SK-N-MC (cell line): Measurements from ENCODE around the gene TMEM200C.

Source experiments
- DNase-seq: peaks from one replicate; pipeline ENCODE4 v3.0.0-alpha.2; 2011; ENCODE audit warnings: low read depth, low spot score
- H3K27ac ChIP-seq: fragments of 200-600 bp; sonication (generic); 2 replicates; pipeline ENCODE4 v1.5.1; 2016; ENCODE audit warnings: mixed run types
- H3K36me3 ChIP-seq: fragments of 200-600 bp; sonication (generic); 2 replicates; pipeline ENCODE4 v1.6.1; 2017; ENCODE audit warnings: antibody characterized with exemption, low read length, mixed read lengths; ENCODE audit not compliant: insufficient read depth
- H3K4me3 ChIP-seq: fragments of 200-600 bp; sonication (generic); 2 replicates; pipeline ENCODE4 v1.5.1; 2016
- H3K9ac ChIP-seq: fragments of 200-600 bp; sonication (generic); 2 replicates; pipeline ENCODE4 v1.8.0; 2017; ENCODE audit warnings: mixed run types, mixed read lengths; ENCODE audit not compliant: insufficient read length
- H3K9me3 ChIP-seq: fragments of 200-600 bp; sonication (generic); 2 replicates; pipeline ENCODE4 v1.6.1; 2017; ENCODE audit warnings: low read depth, mild to moderate bottlenecking, antibody characterized with exemption, low read length, moderate library complexity, mixed read lengths
- EZH2 ChIP-seq: fragments of 200-600 bp; sonication (generic); IDR thresholded peaks from one replicate; pipeline ENCODE4 v1.6.1; 2017; ENCODE audit warnings: antibody characterized with exemption
- FOXP2 ChIP-seq: optimal IDR thresholded peaks from 2 replicates; pipeline ENCODE3; 2011; ENCODE audit warnings: mild to moderate bottlenecking, moderate library complexity; ENCODE audit not compliant: insufficient read depth; ENCODE audit errors: extremely low read length, control extremely low read depth
- POLR2AphosphoS5 ChIP-seq: IDR thresholded peaks from 2 replicates; pipeline ENCODE4 v1.6.1; 2012; ENCODE audit warnings: mild to moderate bottlenecking, low read depth, low read length, borderline replicate concordance

Gene TMEM200C

GRCh38 chr18:5895299-5895875 is at the start of gene TMEM200C:
TMEM200C (minus strand) TSS chr18:5895522; CDS start chr18:5892063, 3,459 bp downstream.
- no peaks in the 10 kb centered on the region for H3K9me3 ChIP-seq
- no peak for DNase-seq
- no peak within 1 kb of the TSS for H3K27ac ChIP-seq
- TF ChIP-seq POLR2AphosphoS5: no peak
- no peaks in the 10 kb centered on the region for H3K36me3 ChIP-seq
- H3K9ac ChIP-seq: peak within 1 kb of the TSS; percentile 75
- H3K4me3 ChIP-seq: peak within 1 kb of the TSS; percentile 86

DNA sequence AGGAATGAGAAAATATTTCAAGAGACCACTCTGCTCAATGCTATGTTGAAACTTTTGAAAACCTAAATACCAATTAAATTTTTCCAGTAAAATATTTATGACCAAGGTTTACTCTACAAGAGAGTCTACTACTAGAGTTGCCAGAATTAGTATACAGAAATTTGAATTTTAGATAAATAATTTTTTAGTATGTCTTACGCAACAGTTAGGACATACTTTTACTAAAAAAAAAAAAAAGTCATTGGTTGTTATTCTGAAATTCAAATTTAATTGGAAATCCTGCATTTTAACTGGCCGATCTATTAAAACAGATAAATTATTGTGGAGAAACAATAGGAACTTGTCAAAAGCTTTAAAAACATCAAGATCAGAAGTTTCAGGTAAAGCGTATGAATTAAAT is 49.1 kb upstream of the TMEM200C start:
- Histone ChIP-seq H3K4me3 (0 out of 2 replicates have a peak overlapping the region, but pooled peaks have one; percentile 60), H3K9ac (no peak overlapping the region), H3K9me3 (no peaks in the 10 kb centered on the region), H3K27ac (no peak overlapping the region), H3K36me3 (no peaks in the 10 kb centered on the region)
- no peak for DNase-seq
- TF ChIP-seq EZH2 (no peak), POLR2AphosphoS5 (no peak), FOXP2 (no peak)

- Histone ChIP-seq H3K9ac (no peak overlapping the region), H3K27ac (no peak overlapping the region), H3K9me3 (no peaks in the 10 kb centered on the region), H3K36me3 (no peaks in the 10 kb centered on the region), H3K4me3 (peak overlapping the region; percentile 60)
- peak; percentile 45 for DNase-seq
- TF ChIP-seq POLR2AphosphoS5 (no peak), FOXP2 (no peak), EZH2 (no peak)
Measured at GRCh38 chr18:5943514-5943913, 48.2 kb upstream of the TMEM200C start.

DNA sequence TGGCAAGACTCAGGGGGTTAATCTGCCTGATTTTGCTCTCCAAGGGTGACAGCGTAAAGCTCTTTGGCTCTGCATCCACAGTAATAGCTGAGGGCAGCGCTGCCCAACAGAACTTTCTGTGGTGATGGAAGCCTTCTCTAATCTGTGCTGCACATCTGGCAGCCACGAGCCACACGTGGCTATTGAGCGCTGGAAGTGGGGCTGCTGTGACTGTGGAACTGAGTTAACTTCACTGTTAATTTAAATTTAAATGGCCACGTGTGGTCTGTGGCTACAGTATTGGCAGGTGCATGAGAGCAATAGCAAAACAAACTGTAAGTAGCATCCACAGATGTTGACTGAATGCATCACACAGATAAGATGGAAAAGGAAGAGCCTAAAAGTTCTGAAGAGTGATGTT is 47.3 kb upstream of the TMEM200C start:
- H3K9ac ChIP-seq: no peak overlapping the region
- H3K4me3 ChIP-seq: no peak overlapping the region
- TF ChIP-seq POLR2AphosphoS5 (no peak), EZH2 (no peak), FOXP2 (no peak)
- no peak for DNase-seq
- no peak overlapping the region for H3K27ac ChIP-seq
- no peaks in the 10 kb centered on the region for H3K36me3 ChIP-seq
- H3K9me3 ChIP-seq: no peaks in the 10 kb centered on the region

DNA sequence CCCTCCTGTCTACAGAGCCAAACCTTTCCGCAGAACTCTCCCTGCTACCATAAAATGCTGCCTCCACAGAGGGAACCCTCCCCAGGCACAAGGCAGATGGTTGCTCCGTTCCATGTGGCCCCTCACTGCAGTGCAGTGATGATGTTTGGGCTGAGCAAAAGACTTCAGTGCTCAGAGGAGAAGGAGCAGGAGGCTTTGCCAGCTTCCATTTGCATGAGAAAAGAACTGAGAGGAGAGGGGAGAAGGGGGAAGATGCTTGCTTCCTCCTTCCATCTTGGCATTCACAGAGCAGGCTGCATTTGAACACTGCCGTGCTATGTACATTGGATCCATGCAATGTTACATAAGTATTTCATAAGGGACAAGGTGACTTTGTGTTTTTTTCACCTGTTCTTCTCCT is 46.6 kb upstream of the TMEM200C start:
- Histone ChIP-seq H3K4me3 (no peak overlapping the region), H3K27ac (no peak overlapping the region), H3K9me3 (no peaks in the 10 kb centered on the region), H3K36me3 (no peaks in the 10 kb centered on the region), H3K9ac (no peak overlapping the region)
- TF ChIP-seq EZH2 (no peak), POLR2AphosphoS5 (no peak), FOXP2 (no peak)
- DNase-seq: no peak

DNA sequence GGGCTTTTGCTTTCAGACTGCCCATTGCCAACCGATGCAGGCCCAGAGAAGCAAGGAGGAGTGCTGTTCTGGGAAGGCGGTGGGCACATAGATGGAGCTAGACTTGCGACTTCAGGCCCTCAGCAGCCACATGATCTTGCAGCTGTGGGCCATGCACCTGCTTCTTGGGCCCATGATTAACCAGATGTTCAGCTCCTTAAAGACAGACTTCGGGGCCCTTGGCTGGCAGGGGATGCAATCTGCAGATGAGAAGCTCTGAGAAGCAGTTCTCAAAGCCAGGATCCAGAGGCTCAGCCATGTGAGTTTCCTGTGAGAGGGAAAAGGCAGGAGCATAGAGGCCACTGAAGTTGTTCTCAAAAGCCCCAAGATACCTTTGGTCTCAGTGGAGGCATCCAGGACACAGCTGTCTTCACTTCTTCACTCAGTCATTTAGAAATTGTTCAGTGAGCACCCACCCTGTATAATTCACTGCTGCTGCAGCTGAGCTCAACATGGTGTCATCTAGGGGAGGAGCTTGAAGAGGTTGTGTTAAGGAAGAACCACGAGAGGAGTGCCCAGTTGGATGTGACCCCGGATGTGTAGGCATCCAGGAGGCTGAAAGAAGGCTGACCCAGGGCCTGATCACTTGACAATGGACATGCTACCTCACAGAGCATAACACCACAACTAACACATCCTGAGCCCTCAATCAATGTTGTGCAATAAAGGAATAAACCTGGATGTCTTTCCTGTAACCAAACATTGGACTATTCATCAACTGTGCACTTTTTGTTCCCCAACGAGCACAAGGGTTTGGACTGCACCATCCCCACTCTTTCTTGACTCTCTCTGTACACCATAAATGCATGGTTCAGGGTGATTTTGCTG is 44.7 kb upstream of the TMEM200C start:
- no peak overlapping the region for H3K9ac ChIP-seq
- no peak overlapping the region for H3K27ac ChIP-seq
- H3K36me3 ChIP-seq: no peaks in the 10 kb centered on the region
- no peak for DNase-seq
- no peak overlapping the region for H3K4me3 ChIP-seq
- no peak for TF ChIP-seq FOXP2
- no peak for TF ChIP-seq EZH2
- TF ChIP-seq POLR2AphosphoS5: no peak
- no peaks in the 10 kb centered on the region for H3K9me3 ChIP-seq

- no peak overlapping the region for H3K4me3 ChIP-seq
- no peaks in the 10 kb centered on the region for H3K36me3 ChIP-seq
- no peak overlapping the region for H3K27ac ChIP-seq
- H3K9ac ChIP-seq: no peak overlapping the region
- no peaks in the 10 kb centered on the region for H3K9me3 ChIP-seq
- no peak for TF ChIP-seq POLR2AphosphoS5
- TF ChIP-seq FOXP2: no peak
- no peak for TF ChIP-seq EZH2
- DNase-seq: no peak
Measured at GRCh38 chr18:5937795-5938194, 42.5 kb upstream of the TMEM200C start.

DNA sequence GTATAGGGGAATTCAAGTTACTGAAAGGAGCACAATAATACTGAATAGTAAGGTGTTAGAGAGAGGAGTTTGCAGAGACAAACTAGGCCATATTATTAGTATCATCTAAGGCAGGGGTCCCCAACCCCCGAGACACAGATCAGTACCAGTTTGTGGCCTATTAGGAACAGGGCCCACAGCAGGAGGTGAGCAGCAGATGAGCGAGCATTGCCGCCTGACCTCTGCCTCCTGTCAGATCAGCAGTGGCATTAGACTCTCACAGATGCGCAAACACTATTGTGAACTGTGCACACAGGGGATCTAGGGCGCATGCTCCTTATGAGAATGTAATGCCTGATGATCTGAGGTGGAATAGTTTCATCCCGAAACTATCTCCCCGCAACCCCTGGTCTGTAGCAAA is 41.8 kb upstream of the TMEM200C start:
- Histone ChIP-seq H3K4me3 (no peak overlapping the region), H3K27ac (no peak overlapping the region), H3K9me3 (no peaks in the 10 kb centered on the region), H3K36me3 (no peaks in the 10 kb centered on the region), H3K9ac (no peak overlapping the region)
- no peak for DNase-seq
- TF ChIP-seq EZH2 (no peak), POLR2AphosphoS5 (no peak)

GRCh38 chr18:5930789-5931188 is 35.5 kb upstream of the TMEM200C start:
- no peak overlapping the region for H3K4me3 ChIP-seq
- no peak overlapping the region for H3K27ac ChIP-seq
- no peak overlapping the region for H3K9ac ChIP-seq
- DNase-seq: no peak
- no peaks in the 10 kb centered on the region for H3K9me3 ChIP-seq
- TF ChIP-seq POLR2AphosphoS5 (no peak), EZH2 (no peak), FOXP2 (no peak)
- H3K36me3 ChIP-seq: no peaks in the 10 kb centered on the region
